ENCODE measurements around the gene LLGL1.

The LLGL1 gene

DNA sequence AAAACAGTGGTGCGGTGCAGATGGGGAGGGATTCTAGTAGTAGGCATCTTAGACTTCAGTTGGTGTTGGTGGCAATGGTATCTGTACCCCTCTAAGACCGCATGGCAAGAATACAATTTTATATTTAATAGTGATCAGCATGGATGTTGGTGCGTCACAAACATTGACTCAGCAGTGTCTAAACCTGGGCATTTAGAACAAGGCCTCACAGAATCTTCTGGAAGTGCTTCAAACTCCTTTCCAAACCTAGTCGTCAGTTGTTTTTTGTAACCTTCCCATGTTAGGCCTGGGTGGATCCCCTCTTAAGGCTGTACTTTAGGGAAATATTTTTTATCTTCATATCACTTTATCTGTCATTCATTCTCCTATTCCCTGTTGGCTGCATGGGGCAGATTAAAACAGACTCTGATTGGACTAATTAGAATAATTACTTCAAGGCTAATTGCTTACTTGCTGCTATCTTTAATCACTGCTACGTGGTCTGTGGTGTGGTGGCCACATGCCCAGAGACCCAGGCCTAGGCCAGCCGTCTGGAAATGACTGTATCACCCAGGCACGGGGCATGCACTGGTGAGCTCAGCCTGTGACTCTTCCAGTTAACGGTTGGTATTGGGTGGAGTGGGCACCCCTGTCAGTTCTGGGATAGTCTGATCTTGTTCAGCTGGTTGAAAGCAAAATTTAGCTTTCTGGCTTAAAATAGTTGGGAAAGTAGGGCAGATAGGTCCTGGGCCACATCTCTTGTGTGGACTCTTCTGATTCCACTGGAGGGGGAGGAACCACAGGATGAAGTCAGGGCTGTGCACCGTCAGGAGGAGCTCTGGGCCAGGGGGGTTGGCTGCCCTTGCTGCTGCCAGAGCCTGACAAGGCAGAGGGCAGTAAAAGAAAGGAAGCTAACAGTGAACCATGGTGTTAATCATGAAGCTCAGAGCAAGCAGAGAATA is 37.3 kb upstream of the LLGL1 start:
- peak; percentile 35; the same call in 1 of the 2 replicates for TF ChIP-seq TCF4 (CRISPR knock-in tag; IDR thresholded peaks at IDR 0.05; ENCODE audit: borderline replicate concordance)
- TF ChIP-seq, protein P1, sequence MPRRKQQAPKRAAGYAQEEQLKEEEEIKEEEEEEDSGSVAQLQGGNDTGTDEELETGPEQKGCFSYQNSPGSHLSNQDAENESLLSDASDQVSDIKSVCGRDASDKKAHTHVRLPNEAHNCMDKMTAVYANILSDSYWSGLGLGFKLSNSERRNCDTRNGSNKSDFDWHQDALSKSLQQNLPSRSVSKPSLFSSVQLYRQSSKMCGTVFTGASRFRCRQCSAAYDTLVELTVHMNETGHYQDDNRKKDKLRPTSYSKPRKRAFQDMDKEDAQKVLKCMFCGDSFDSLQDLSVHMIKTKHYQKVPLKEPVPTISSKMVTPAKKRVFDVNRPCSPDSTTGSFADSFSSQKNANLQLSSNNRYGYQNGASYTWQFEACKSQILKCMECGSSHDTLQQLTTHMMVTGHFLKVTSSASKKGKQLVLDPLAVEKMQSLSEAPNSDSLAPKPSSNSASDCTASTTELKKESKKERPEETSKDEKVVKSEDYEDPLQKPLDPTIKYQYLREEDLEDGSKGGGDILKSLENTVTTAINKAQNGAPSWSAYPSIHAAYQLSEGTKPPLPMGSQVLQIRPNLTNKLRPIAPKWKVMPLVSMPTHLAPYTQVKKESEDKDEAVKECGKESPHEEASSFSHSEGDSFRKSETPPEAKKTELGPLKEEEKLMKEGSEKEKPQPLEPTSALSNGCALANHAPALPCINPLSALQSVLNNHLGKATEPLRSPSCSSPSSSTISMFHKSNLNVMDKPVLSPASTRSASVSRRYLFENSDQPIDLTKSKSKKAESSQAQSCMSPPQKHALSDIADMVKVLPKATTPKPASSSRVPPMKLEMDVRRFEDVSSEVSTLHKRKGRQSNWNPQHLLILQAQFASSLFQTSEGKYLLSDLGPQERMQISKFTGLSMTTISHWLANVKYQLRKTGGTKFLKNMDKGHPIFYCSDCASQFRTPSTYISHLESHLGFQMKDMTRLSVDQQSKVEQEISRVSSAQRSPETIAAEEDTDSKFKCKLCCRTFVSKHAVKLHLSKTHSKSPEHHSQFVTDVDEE (CRISPR knock-in tag; IDR thresholded peaks at IDR 0.05): 0 out of 2 replicates have a peak, but pooled peaks have one; percentile 32
- no peak for TF ChIP-seq ZC3H10 (CRISPR knock-in tag; IDR thresholded peaks at IDR 0.05)
- no peak for TF ChIP-seq CSDC2 (CRISPR knock-in tag; IDR thresholded peaks at IDR 0.05)
- 0 out of 2 replicates have a peak, but pooled peaks have one; percentile 40 for TF ChIP-seq ZFP3 (CRISPR knock-in tag; IDR thresholded peaks at IDR 0.05)
- ATAC-seq: peak; percentile 51

DNA sequence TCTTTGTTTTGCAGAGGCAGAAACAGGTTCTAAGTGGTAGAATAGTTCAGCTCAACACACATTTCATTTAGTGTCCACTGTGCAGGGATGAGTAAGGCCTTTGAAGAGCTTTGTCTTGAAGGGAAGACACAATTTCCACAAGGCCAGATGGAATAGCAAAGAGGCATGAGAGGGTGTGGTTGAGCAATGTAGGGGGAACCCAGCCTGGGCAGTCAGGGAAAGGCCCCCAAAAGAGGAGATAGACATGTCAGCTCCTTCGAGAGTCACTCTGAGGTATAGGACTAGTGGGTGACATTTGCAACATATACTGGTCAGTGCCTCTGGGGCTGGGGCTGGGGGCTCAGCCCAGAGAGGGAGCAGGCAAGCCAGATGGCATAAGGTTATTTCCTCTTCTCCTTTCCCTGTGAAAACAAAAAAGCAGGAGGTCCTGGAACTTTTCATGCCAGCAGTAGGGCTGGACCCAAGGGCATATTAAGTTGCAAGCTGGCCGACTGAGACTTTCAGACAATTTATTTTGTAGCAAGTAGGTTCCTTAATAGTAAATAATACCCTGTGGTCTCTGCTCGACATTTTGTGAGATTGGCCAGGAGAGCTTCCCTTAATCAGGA is 34.7 kb upstream of the LLGL1 start:
- TF ChIP-seq, protein P2, sequence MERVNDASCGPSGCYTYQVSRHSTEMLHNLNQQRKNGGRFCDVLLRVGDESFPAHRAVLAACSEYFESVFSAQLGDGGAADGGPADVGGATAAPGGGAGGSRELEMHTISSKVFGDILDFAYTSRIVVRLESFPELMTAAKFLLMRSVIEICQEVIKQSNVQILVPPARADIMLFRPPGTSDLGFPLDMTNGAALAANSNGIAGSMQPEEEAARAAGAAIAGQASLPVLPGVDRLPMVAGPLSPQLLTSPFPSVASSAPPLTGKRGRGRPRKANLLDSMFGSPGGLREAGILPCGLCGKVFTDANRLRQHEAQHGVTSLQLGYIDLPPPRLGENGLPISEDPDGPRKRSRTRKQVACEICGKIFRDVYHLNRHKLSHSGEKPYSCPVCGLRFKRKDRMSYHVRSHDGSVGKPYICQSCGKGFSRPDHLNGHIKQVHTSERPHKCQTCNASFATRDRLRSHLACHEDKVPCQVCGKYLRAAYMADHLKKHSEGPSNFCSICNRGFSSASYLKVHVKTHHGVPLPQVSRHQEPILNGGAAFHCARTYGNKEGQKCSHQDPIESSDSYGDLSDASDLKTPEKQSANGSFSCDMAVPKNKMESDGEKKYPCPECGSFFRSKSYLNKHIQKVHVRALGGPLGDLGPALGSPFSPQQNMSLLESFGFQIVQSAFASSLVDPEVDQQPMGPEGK (CRISPR knock-in tag; IDR thresholded peaks at IDR 0.05; ENCODE audit: borderline replicate concordance): no peak
- TF ChIP-seq ARNTL (CRISPR knock-in tag; IDR thresholded peaks at IDR 0.05; ENCODE audit: borderline replicate concordance, low read depth) (no peak), ZFP3 (CRISPR knock-in tag; IDR thresholded peaks at IDR 0.05) (no peak), TCF4 (CRISPR knock-in tag; IDR thresholded peaks at IDR 0.05; ENCODE audit: borderline replicate concordance) (no peak), BACH2 (CRISPR knock-in tag; IDR thresholded peaks at IDR 0.05; ENCODE audit: borderline replicate concordance) (no peak), GLIS3 (CRISPR knock-in tag; IDR thresholded peaks at IDR 0.05) (no peak), TOX (CRISPR knock-in tag; IDR thresholded peaks at IDR 0.05; ENCODE audit: borderline replicate concordance) (no peak), PPARA (CRISPR knock-in tag; IDR thresholded peaks at IDR 0.05; ENCODE audit: borderline replicate concordance) (no peak), ZNF565 (CRISPR knock-in tag; conservative IDR thresholded peaks at IDR 0.05; ENCODE audit: low read depth) (no peak)
- TF ChIP-seq, protein P3, sequence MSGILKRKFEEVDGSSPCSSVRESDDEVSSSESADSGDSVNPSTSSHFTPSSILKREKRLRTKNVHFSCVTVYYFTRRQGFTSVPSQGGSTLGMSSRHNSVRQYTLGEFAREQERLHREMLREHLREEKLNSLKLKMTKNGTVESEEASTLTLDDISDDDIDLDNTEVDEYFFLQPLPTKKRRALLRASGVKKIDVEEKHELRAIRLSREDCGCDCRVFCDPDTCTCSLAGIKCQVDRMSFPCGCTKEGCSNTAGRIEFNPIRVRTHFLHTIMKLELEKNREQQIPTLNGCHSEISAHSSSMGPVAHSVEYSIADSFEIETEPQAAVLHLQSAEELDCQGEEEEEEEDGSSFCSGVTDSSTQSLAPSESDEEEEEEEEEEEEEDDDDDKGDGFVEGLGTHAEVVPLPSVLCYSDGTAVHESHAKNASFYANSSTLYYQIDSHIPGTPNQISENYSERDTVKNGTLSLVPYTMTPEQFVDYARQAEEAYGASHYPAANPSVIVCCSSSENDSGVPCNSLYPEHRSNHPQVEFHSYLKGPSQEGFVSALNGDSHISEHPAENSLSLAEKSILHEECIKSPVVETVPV (CRISPR knock-in tag; IDR thresholded peaks at IDR 0.05): no peak
- no peak for ATAC-seq

DNA sequence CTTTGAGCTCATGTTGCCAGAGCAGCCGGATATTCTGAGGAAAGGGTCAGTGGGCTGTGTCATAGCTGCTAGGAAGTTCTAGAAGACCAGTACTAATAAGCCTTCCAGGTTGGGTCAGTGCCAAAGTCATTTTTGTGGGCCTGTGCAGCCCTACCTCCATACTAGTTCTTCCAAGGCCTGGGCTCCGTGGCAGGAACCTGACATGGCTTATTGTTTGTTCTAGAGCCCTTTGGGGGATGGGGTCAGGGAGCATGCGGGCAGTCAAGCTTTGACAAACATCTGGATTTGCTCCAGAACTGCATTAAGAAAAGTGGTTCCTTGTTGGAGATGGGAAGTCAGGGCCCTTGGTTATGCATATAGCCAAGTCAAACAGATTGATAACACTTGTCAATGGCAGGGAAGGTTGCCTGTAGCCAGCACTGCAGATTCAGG is 34.2 kb upstream of the LLGL1 start:
- no peak for ATAC-seq
- TF ChIP-seq CSDC2 (CRISPR knock-in tag; IDR thresholded peaks at IDR 0.05): no peak
- TF ChIP-seq ZNF565 (CRISPR knock-in tag; conservative IDR thresholded peaks at IDR 0.05; ENCODE audit: low read depth): no peak
- TF ChIP-seq, protein P1 (CRISPR knock-in tag; IDR thresholded peaks at IDR 0.05): no peak

DNA sequence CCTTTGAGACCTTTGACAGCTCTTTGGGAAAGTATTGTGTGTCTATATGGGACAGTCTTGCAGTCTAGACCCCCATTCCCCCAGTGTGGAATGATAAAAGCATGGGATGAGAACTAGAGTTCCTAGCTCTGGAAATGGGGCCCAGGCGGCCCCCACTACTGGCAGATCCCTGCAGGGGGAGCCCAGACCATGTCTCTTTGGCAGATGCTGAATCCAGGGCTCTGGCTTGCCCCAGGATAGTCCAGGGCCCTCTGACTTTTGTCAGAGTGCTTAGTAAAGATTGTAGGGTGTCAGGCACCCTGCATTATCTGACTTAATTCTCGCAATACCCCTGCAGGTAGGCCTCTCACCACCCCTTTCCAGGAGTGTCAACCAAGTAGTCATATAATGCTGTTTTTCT is 33.5 kb upstream of the LLGL1 start:
- ATAC-seq: no peak
- TF ChIP-seq, protein P2 (CRISPR knock-in tag; IDR thresholded peaks at IDR 0.05; ENCODE audit: borderline replicate concordance): no peak
- TF ChIP-seq, protein P1 (CRISPR knock-in tag; IDR thresholded peaks at IDR 0.05): no peak
- TF ChIP-seq, protein P4, sequence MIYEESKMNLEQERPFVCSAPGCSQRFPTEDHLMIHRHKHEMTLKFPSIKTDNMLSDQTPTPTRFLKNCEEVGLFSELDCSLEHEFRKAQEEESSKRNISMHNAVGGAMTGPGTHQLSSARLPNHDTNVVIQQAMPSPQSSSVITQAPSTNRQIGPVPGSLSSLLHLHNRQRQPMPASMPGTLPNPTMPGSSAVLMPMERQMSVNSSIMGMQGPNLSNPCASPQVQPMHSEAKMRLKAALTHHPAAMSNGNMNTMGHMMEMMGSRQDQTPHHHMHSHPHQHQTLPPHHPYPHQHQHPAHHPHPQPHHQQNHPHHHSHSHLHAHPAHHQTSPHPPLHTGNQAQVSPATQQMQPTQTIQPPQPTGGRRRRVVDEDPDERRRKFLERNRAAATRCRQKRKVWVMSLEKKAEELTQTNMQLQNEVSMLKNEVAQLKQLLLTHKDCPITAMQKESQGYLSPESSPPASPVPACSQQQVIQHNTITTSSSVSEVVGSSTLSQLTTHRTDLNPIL (CRISPR knock-in tag; IDR thresholded peaks at IDR 0.05; ENCODE audit: low read depth): no peak
- TF ChIP-seq ZC3H10 (CRISPR knock-in tag; IDR thresholded peaks at IDR 0.05): no peak
